Measurements from ENCODE around the gene DNER.
"Not testable (repeated sequence)": the region's sequence is repeated elsewhere in the genome, so short reads cannot be mapped to it uniquely, and the experiment has no call there.

DNER gene

DNA sequence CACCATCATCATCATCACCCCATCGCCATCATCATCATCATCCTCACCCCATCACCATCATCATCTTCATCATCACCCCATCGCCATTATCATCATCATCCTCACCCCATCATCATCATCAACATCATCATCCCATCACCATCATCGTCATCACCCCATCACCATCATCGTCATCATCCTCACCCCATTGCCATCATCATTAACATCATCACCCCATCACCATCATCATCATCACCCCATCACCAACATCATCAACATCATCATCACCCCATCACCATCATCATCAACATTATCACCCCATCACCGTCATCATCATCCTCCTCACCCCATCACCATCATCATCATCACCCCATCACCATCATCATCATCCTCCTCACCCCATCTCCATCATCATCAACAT lies 151.0 kb downstream of the DNER start:
- DNase-seq (ENCODE audit: low read depth): no peak

DNA sequence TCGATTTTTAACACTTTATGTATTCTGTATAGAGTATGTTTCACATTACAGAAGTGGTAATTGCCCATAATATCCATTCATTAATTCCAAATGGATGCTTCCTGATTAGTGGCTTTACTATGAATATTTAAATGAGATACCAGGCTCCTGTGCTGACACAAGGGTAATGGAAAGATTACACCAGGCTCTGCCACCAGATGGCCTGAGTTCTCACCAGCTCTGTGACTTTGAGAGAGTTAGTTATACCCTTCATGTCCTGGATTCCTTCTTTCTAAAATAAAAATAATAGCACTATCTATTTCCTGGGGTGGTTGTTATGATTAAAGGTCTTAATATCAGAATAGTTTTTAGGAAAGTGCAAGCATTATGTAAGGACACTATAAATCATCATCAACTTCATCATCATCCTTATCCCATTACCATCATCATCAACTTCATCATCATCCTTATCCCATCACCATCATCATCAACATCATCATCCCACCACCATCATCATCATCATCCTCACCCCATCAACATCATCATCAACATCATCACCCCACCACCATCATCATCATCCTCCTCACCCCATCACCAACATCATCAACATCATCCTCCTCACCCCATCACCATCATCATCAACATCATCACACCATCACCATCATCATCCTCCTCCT lies 151.8 kb downstream of the DNER start:
- no peak for DNase-seq (ENCODE audit: low read depth)

DNA sequence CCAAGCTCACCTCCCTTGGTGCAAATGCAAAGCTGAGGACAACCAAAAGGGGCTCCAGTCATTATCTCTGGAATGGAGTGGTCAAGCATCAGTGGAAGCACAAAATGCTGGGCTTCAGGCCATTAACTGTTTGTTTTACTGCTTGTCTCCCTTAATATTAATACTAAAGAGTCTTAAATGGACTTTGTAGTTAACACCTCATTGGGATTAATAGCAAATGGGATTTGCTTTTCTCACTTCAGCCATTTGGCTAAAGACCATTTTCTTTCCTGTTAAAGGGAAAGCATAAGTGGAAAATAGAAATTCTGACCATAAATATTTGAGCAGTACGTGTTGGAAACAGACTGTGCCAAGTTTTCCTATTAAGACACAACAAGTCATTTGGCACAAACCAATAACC lies 154.4 kb downstream of the DNER start:
- no peak for DNase-seq (ENCODE audit: low read depth)

DNA sequence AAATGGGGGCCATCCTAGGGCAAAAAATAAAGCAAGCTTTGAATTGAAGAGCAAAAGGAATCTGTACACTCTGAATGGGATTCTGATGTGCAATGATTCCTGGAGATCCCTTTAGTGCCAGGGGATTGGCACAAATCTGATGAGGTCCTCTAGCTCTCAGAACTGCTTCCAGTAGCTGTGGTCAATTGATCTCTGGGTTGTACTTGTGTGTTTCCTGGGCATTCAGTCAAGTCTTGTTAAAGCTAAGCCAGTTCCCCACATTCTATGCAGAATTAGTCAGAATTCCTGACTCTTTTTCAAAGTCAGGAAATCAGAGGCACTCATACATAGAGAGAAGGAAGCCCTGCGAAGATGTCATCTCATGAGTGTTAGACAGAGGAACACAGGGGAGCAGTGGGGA lies 161.3 kb downstream of the DNER start:
- DNase-seq (ENCODE audit: low read depth): no peak

DNA sequence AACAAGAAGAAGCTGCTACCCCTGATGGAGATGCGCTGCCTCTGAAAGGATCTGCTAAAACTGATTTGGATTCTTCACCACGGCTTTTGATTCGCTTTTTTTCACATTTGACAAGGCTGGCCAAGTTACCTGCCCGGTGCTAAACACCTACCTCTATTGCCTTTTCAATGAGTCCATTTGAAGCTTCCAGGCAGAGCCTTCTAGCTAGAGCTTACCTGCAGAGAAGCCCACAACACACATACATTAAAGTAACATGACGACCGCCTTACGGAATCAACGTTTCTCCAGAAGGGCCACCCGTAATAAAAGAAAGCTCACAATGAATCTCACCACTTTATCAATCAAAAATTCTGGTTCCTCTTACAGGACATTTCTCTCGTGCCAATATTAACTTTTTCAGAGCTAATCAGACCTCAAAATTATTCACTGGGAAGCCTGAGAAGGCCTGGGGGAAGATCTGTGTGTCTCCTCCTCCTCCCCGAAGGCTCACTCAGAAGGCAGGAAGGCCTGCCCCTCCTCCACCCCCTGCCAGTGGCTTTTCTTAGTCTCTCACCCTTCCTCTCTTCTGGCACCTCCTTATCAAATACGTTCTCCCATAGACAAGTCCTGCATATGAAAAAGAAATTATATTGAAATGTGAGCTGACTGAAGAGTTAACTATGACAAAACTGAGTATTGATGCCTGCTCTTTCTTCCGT lies 171.0 kb downstream of the DNER start:
- no peak for DNase-seq (ENCODE audit: low read depth)

DNA sequence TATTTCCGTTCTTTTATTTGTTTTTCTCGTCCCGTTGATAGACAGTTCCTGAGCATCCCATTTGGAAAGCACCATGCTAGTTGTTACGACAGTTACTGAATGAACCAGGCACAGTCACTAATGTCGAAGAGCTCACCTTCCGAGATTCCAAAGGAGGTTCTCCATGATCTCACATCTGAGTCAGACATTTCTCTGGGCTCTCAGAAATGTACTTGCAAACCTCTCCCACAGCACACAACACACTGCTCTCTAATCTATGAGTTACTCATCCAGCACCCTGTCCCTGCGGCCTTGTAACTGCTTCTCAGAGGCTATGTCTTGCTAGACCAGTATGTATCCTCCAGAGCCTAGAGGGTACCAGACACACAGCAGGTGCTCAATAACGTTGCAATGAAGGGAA lies 174.7 kb downstream of the DNER start:
- DNase-seq (ENCODE audit: low read depth): peak; percentile 4

DNA sequence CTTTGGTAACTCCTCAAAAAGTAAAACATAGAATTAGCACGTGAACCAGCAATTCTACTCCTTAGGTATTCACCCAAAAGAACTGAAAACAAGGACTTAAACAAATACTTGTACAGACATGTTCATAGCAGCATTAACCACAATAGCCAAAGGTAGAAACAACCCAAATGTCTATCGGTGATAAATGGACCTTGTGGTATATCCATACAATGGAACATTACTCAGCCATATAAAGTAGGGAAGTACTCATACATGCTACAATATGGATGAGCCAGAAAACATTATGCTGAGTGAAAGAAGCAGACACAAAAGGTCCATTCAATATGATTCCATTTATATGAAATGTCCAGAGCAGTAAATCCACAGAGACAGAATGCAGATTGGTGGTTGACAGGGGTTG lies 182.8 kb downstream of the DNER start:
- no peak for DNase-seq (ENCODE audit: low read depth)

DNA sequence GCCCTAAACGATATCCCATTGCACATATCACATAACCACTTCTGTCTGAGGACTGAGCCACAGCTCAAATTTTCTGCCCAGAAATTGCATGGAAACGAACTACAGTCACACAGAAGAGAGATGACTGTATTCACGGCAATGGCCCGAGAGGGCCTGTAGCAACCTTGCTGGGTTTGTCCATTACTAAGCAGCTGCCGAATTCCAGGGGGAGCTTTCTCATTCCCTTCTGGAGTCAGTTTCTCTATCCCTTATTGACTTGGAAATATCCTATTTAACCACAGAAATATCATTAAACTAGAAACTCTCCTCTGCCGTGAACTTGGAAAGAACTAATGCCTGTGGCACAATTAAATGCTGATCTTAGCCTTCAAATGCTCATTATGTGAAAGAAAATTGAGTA lies 183.9 kb downstream of the DNER start:
- DNase-seq (ENCODE audit: low read depth): no peak

DNA sequence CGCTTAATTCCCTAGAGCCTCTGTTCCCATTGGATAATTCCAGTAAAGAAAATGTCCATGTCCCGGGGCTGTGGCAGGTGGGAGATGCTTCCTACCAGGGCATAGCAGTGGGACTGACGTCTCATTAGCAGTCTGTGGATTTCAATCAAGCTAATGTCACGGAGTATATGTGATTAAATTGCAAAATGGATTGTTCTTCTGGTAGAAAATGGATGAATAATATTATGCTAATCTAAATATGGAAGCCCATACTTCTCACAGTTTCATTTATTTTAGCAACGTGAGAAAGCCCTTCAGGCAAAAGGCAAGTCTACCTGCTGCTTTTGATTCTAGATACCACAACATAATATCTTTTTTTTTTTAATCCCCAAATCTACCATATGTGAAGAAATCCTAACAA lies 185.5 kb downstream of the DNER start:
- DNase-seq (ENCODE audit: low read depth): no peak

DNA sequence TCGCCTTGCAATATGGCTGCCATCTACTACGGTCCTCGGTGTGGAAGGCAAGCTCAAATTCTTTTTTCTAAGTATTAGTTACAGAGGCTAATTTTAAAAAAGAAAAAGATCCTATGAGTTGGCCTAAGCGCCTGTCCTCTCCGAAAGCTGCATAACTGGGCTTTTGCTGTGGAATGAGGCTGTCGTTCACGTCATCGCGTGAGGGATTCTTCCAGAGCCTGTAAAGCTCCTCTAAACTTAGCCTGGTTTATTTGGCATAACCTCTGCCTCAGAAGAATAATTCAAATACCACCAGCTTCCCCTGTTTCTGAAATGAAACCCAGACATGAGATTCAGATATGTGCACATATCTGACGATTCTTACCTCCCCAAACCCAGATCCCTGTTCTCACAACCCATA lies 187.4 kb downstream of the DNER start:
- DNase-seq (ENCODE audit: low read depth): no peak

DNA sequence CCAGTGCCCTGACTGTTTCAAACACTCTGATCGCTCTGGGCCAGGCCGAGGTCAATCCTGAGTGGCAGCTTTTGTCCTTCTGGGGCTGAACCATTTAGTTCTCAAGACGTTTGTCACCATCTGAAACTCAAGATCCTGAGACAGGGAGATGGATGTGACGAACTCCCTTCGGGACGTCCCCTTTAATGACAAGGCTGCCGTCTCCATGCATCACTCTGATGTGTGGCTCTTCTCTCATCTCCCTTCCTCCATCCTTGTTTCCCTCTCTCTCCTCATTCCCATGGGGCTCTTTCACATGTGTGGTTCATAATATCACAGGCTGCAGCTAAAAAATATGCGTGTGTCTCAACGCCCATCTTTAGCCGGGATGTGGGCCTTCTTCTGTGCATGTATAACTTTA lies 189.6 kb downstream of the DNER start:
- DNase-seq (ENCODE audit: low read depth): no peak

DNA sequence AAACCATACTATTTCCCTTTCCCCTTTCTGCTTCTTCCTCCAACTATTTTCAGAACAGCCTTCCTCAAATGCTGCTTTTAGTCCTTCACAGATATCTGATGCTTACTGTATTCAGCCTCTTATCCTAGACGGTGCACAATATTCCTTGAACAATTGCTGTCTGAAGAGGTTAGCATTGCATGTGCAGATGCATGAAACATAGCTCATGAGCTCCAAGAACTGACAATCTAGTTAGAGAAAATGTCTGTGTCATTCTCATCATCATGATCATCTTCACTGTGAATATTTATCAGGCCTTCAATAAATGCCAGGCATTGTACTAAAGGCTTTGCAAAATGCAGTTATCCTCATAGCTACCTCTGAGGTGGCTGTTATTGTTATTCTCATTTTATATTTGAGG lies 190.7 kb downstream of the DNER start:
- no peak for DNase-seq (ENCODE audit: low read depth)

DNA sequence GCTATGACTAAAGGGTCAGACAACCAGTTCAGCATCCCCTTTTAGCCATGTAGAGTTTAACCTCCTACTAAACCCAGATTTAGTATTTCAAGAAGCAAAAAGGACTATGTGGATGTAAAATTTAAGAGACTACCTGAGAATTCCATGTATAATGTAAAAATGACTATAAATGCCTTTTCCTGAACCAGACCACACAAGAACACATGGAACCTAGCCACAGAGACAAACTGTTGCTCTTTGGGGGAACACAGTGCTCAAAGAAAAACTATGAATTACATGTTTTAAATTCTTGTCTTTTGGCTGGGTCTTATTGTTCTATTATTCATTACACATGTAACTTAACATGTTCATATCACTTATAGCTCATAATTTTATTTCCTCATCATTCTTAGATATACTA lies 192.8 kb downstream of the DNER start:
- DNase-seq (ENCODE audit: low read depth): no peak

DNA sequence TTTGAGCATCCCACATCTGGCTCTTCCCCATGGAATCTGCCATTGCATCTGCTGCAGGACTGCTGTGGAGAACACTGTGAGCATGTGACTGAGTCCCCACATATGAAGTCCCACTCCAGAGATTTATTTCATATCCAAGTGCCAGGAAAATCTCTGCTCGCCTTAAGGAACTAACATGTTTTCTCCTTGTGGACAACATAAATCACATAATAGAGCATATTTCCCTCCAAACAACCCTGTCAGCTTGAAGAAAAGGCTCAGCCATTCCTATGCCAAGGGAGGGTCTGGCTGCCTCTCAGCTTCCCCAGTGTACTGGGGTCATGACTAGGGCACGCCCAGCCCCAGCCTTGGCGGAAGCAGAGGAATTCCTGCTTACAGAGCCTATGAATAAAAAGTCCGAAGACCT lies 193.7 kb downstream of the DNER start:
- DNase-seq (ENCODE audit: low read depth): no peak

DNA sequence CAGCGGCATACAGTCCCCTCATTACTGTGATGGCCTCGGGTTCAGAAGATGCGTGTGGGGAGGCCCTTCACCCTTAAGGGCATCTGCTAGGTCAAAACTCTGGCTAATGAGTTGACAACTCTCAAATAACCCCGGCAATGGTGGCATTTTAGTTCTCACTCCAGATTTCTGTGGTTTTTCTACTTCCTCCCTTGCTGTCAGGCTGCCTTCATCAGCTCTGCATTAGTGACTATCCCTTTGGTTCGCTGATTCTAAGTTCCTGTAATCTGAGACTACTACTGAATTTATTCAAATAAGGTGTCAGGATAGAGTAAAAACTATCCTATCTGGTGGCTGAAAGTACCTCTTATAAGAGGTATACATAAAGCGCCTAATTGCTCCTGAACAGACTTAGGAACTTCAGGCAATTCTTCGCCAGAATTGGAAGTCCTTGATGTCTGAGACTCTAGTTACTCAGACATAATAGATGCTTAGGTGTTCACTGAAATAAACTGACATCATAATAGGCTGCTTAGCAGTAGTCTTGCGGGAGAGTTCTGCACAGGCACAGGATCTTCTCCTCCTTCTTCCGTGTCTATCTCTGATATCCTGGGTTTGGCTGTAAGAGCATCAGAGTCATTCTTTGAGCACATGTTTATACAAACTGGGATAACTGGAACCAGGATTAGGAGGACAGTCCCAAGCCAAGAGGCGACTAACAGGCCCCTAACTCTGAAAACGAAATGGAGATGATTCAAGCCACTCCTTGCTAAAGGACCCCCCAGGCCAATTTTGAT lies 194.5 kb downstream of the DNER start:
- no peak for DNase-seq (ENCODE audit: low read depth)

DNA sequence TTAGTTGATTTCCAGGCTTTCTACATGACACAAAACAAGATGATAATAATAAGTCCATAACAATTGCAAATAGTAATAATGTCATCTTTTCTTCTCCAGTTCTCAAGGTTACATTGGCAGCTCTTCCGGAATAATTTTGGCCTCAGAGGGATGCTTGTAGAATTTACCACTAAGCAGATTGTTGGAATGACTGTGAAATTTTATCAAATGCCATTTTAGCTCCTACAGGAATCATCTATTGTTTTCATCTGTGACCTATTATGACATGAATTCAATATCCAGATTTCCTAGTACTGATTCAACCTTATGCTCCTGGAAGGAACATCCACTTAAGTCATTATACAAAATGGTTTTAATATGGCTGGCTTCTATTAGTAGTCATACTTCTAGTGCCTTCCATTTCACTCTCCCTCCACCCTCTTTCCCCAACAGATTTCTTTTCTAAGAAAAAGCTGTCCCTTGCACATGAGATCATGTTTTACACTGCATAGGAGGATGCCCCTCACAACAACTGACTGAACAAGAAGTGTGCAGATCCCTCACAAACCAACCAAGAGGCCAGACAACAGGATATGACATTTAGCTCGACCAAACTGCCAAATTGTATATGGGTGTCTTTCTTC lies 200.0 kb downstream of the DNER start:
- DNase-seq (ENCODE audit: low read depth): no peak

DNA sequence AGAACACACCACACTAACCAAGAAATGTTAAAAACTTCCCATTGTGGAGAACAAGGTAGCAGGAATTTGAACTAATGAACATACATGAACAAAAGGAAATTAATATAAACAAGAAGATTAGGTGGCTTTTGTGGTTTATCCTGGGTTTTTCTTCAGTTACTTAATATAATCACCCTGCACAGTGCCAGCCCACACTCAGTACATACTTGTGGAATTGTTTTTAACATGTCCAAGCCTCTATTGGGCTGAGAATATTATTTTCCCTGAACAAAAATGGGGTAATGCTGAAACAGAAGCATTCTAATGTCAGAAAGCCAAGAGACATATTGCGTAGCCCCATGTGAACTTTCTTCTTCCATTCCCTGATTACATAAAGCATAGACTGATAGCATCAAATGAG lies 202.8 kb downstream of the DNER start:
- DNase-seq (ENCODE audit: low read depth): no peak

DNA sequence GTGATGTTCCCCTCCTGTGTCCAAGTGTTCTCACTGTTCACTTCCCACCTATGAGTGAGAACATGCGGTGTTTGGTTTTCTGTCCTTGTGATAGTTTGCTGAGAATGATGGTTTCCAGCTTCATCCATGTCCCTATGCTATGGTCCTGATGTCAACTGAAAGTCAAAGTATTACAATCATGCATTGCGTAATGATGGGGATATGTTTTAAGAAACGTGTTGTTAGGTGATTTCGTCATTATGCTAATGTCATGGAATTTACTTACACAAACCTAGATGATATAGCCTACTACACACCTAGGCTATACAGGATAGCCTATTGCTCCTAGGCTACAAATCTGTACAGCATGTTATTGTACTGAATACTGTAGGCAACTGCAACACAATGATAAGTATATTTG lies 207.7 kb downstream of the DNER start:
- DNase-seq (ENCODE audit: low read depth): not testable (repeated sequence)

DNA sequence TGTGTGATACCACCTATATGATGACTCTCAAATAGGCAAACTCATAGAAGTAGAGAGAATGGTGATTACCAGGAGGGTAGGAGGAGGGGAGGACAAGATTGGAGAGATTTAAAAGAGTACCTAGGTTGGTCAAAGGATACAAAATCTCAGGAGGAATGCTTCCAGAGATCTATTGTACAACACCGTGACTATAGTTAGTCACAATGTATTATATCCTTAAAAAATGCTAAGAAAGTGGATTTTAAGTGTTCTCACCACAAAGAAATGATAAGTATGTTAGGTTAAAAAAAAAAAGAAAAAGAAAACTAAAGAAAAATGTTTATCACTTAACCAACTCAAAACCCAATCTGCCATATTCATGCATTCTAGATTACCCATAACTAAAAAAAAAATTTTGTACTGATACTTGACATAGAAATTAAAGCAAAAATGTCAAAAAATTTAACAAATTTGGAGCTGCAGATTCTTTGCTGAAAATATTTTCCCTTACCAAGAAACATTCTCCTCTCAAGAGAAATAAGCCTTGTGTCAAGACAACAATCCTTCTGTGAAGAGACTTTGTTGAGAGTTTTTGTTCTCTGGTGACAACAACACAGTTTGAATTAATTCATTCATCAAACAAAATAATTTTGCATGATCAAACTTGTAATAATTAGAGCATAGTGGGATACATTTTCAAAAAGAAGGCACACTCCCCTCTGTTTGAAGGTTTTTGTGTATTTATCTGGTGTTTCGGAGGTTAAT lies 213.1 kb downstream of the DNER start:
- DNase-seq (ENCODE audit: low read depth): no peak

DNA sequence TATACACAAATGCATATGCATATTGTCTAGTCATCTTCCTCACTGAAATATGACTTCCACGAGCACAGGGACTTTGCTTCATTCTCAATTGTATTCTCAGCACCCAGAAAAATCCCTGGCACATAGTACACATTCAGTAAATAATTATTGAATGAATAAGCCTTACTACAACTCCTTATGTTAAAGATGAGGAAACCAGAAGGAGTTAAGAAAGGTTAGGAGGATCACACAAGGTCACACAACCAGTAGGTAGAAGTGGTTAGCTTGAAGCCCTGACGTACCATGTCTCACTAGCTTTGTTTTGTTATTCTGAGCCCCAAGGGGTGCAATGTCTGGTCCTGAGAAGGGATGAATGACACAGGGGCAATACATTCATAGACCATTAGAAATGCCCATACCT lies 222.3 kb downstream of the DNER start:
- no peak for DNase-seq (ENCODE audit: low read depth)

DNA sequence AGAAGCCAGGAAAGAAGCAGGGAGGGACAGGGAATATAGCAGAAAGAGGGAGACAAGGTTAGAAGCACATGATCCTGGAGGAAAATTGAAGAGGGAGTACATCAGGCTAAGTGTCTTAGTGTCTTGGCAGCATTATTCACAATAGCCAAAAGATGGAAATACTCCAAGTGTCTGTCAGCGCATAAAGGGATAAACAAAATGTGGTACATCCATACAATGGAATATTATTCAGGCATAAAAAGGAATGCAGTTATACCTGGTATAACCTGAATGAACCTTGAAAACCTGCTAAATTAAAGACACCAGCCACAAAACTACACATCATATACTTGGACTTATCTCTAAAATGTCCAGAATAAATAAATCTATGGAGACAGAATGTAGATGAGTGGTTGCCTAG lies 224.2 kb downstream of the DNER start:
- DNase-seq (ENCODE audit: low read depth): no peak

DNA sequence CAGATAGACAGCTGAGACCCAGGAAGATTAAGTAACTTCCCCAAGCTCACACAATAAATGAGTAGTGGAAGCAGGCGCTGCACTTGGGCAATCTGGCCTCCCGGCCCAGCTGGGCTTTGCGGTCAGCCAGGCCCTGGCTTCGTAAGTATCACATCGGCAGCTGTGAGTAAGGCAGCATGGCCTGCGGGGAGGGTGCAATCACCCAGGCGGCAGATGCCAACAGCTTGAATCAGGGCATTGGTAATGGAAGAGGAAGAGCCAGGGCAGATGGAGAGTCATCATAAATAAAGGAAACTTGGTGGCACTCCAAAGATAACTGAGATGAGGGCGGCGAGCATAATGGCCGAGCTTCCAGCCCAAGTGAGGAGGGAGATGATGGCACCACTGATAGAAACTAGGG lies 225.3 kb downstream of the DNER start:
- DNase-seq (ENCODE audit: low read depth): no peak
